GM19193 (cell line): ENCODE measurements around the gene LTN1.

Experiments
- POLR2A ChIP-seq: IDR thresholded peaks from 4 replicates; pipeline ENCODE4 v1.6.1; 2011; ENCODE audit not compliant: insufficient read depth, insufficient read length; ENCODE audit errors: extremely low read depth

LTN1 gene

GRCh38 chr21:28906841-28907240 lies 85.8 kb downstream of the LTN1 start:
- TF ChIP-seq POLR2A = no peak

GRCh38 chr21:28906236-28906635 lies 86.4 kb downstream of the LTN1 start:
- TF ChIP-seq POLR2A = no peak

GRCh38 chr21:28904961-28905435 lies 87.7 kb downstream of the LTN1 start:
- no peak for TF ChIP-seq POLR2A

GRCh38 chr21:28903448-28903847 lies 89.2 kb downstream of the LTN1 start:
- no peak for TF ChIP-seq POLR2A

- TF ChIP-seq POLR2A = no peak
Measured at GRCh38 chr21:28900481-28900880, 92.2 kb downstream of the LTN1 start.

GRCh38 chr21:28899744-28900143 lies 92.9 kb downstream of the LTN1 start:
- TF ChIP-seq POLR2A = no peak

GRCh38 chr21:28899220-28899619 lies 93.5 kb downstream of the LTN1 start:
- no peak for TF ChIP-seq POLR2A

GRCh38 chr21:28893687-28894086 lies 99.0 kb downstream of the LTN1 start:
- TF ChIP-seq POLR2A = no peak

GRCh38 chr21:28892199-28893111 lies 100.2 kb downstream of the LTN1 start:
- no peak for TF ChIP-seq POLR2A

- TF ChIP-seq POLR2A = no peak
Measured at GRCh38 chr21:28885853-28886177, 106.9 kb downstream of the LTN1 start.

- peak; percentile 81 for TF ChIP-seq POLR2A
Measured at GRCh38 chr21:28884976-28885852, 107.5 kb downstream of the LTN1 start.

- no peak for TF ChIP-seq POLR2A
Measured at GRCh38 chr21:28884481-28884880, 108.2 kb downstream of the LTN1 start.

GRCh38 chr21:28883931-28884330 lies 108.7 kb downstream of the LTN1 start:
- no peak for TF ChIP-seq POLR2A

GRCh38 chr21:28882345-28882744 lies 110.3 kb downstream of the LTN1 start:
- no peak for TF ChIP-seq POLR2A
